SJSA1 (cell line): Measurements from ENCODE around the gene PDHA2. TPM values are rescaled to one million over a fixed set of nuclear protein-coding genes. Genes with fewer than 3 reads are reported as not detected.
"Not testable (repeated sequence)": the region's sequence is repeated elsewhere in the genome, so short reads cannot be mapped to it uniquely, and the experiment has no call there.

Source experiments
- DNase-seq, 2 experiments: peaks; one replicate each; pipeline ENCODE4 v3.0.0-alpha.2; 2015 to 2020; ENCODE audit warnings: low spot score in 2 of 2, low read depth in 1 of 2
- H3K27ac ChIP-seq: fragments of 250-450 bp; sonication (Bioruptor Pico); 2 replicates; pipeline ENCODE4 v1.5.1; 2020; ENCODE audit warnings: mild to moderate bottlenecking, moderate library complexity
- H3K27me3 ChIP-seq: fragments of 250-450 bp; sonication (Bioruptor Pico); replicated peaks from 2 replicates; pipeline ENCODE4 v1.5.1; 2020; ENCODE audit warnings: mild to moderate bottlenecking, moderate library complexity
- H3K36me3 ChIP-seq: fragments of 250-450 bp; sonication (Bioruptor Pico); 2 replicates; pipeline ENCODE4 v1.5.1; 2020; ENCODE audit warnings: mild to moderate bottlenecking
- H3K4me1 ChIP-seq: fragments of 250-450 bp; sonication (Bioruptor Pico); replicated peaks from 2 replicates; pipeline ENCODE4 v1.6.1; 2021; ENCODE audit warnings: mild to moderate bottlenecking
- H3K4me3 ChIP-seq: fragments of 250-450 bp; sonication (Bioruptor Pico); 2 replicates; pipeline ENCODE4 v1.5.1; 2020; ENCODE audit warnings: mild to moderate bottlenecking
- H3K9me3 ChIP-seq: fragments of 250-450 bp; sonication (Bioruptor Pico); replicated peaks from 2 replicates; pipeline ENCODE4 v1.5.1; 2020; ENCODE audit warnings: mild to moderate bottlenecking
- total RNA-seq: library from RNA; depleted of rRNA; stranded (reverse); fragments of >200 nt; shearing (Covaris generic); gene quantifications from 2 replicates; pipeline ENCODE4 v1.2.3, GENCODE V29; 2014; rRNA removed

The PDHA2 gene
- not detected in 2 replicates for total RNA-seq

DNA sequence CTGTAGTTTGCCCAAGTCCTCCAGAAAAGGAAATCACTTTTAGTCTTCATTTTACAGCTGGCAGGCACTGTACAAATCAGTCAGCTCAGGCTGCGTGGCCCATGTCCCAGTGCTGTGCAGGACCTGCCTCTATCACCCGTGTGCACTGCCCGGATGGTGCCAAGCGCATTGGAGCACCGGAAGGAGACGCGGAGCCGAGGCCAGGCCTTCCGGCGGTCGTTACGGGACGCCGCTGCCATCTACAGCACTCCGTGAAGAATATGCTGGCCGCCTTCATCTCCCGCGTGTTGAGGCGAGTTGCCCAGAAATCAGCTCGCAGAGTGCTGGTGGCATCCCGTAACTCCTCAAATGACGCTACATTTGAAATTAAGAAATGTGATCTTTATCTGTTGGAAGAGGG, at the start of gene PDHA2:
PDHA2 (plus strand) TSS at position 203 of the 400 bp plus-strand sequence; CDS start at position 261, 58 bp downstream.
- Histone ChIP-seq H3K4me1 (no peaks in the 10 kb centered on the region), H3K27me3 (no peaks in the 10 kb centered on the region), H3K9me3 (no peaks in the 10 kb centered on the region), H3K27ac (no peak within 1 kb of the TSS), H3K4me3 (no peak within 1 kb of the TSS), H3K36me3 (no peaks in the 10 kb centered on the region)
- DNase-seq: no peak

DNA sequence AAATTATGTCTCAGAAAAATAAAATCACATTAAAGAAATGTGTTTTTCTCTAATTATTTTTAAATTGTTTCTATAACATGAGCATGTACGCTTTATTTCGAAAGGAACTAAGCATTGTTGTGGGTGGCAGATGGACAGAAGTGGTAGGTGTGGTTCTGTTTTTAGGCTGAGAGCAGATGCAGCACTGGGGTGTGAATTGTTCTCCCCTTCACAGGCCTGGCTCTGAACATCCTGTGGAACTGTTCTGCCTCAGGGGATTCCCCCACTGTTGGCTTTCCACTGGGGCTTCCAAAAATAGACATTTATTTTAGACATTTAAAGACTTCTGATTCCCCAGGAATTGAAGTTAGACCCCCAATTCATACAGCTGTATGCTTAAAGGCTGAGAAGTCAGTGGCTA, 41.9 kb upstream of the PDHA2 start:
- Histone ChIP-seq H3K9me3 (no peaks in the 10 kb centered on the region), H3K36me3 (no peaks in the 10 kb centered on the region), H3K27me3 (no peaks in the 10 kb centered on the region), H3K4me1 (no peaks in the 10 kb centered on the region), H3K4me3 (no peak overlapping the region), H3K27ac (no peak overlapping the region)
- DNase-seq: no peak

DNA sequence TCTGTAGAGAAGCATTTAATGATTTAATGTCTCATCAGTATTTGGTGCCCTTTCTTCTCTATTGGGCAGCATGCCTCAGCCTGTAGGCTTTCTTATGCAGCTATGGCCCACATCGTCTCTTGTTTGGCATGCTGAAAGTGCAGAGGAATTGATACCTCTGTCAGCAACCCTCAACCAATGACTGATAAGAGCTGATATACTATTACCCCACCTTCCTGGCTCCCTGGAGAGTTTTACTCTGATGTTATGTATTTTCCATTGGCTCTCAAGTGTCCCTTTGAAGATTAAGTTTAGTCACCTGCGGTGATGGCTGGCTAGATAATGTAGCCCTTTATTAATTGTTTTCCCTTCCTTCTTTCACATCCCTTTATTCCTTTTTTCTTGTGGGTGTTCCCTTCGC, 41.2 kb upstream of the PDHA2 start:
- DNase-seq: no peak

DNA sequence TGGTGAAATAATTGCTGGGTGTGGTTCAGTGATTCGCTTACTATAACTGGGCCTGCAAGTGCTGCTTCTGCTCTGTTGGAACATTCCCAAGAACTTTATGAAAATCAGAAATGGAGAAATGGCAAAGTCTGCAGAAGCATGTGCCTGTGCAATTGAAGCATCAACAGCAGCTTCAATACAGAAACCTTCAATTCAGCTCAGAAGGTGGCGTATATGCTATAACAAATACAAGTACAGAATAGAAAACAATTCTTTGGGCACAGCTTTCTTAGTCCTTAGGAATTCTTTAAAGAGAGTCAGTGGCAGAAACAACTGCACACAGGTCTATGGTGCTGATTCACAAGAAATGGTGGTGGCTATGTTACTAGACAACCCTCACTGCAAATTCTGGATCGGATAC, 18.0 kb upstream of the PDHA2 start:
- Histone ChIP-seq H3K27me3 (no peaks in the 10 kb centered on the region), H3K36me3 (no peaks in the 10 kb centered on the region), H3K9me3 (no peaks in the 10 kb centered on the region)

More for the DNA sequence above, 41.2 kb upstream of the PDHA2 start:
- no peaks in the 10 kb centered on the region for H3K4me1 ChIP-seq
- H3K4me3 ChIP-seq: no peak overlapping the region
- H3K27me3 ChIP-seq: no peaks in the 10 kb centered on the region
- H3K27ac ChIP-seq: no peak overlapping the region
- H3K36me3 ChIP-seq: no peaks in the 10 kb centered on the region
- no peaks in the 10 kb centered on the region for H3K9me3 ChIP-seq

DNA sequence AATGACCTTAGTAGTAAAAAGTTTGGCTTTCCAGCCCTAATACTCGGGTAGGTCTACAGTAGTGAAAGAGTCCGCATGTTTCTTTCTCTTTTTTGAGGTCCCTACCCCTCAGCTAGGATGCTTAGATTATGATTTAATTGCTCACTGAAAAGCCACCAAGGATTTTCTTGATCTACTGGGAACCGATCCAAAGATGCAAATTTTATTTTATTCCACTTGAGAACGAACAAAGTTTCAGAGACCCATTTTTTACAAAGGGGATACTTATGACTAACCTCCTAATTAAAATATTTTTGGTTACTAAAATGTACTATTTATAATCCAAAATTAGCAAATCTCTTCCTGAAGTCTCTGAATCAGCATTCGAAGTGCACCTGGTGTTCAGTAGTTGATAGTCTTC, 14.3 kb upstream of the PDHA2 start:
- H3K4me1 ChIP-seq: no peaks in the 10 kb centered on the region
- H3K9me3 ChIP-seq: no peaks in the 10 kb centered on the region
- no peaks in the 10 kb centered on the region for H3K36me3 ChIP-seq
- DNase-seq: no peak
- H3K27me3 ChIP-seq: no peaks in the 10 kb centered on the region
- no peak overlapping the region for H3K27ac ChIP-seq
- no peak overlapping the region for H3K4me3 ChIP-seq

More for the DNA sequence above, 18.0 kb upstream of the PDHA2 start:
- no peak for DNase-seq
- Histone ChIP-seq H3K27ac (no peak overlapping the region), H3K4me3 (no peak overlapping the region), H3K4me1 (no peaks in the 10 kb centered on the region)

DNA sequence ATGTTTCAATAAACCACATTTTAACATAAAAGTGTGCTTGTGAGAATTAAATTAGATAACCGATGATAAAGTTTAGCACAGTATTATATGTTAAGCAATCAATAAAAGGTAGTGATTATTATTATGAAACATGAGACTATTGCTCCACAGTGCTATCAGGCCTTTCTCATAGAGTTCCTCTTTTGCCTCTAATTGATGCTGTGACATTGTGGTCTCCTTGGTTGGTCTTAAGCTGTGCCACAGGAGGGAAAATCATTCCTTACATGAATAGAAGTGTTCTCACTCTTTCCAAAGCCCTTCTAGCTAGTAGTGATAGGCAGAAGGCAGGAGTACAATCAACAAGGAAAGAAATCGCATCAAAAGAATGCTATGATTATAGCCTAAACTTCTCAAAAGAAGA, 9.2 kb upstream of the PDHA2 start:
- H3K4me3 ChIP-seq: no peak overlapping the region
- no peak for DNase-seq
- no peaks in the 10 kb centered on the region for H3K4me1 ChIP-seq
- no peaks in the 10 kb centered on the region for H3K9me3 ChIP-seq
- no peaks in the 10 kb centered on the region for H3K36me3 ChIP-seq
- H3K27ac ChIP-seq: no peak overlapping the region
- H3K27me3 ChIP-seq: no peaks in the 10 kb centered on the region

DNA sequence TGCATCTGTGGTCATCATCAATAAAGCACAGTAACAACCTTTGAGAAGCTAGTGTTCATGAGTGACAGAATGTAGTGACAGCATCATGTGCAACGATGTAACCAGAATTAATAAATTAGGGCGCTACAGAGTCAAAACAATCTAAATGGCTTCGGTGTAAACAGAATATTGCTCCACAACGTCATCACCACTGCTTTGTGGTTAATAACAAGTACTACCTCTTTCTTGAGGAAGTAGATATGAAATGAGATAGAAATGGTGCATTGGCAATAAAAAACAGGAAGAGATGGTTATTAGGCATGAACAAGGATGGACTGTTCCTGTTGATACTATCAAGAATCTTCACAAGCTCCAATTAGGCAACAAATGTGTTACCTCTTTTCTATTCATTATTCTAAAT, 8.7 kb upstream of the PDHA2 start:
- Histone ChIP-seq H3K27me3 (no peaks in the 10 kb centered on the region), H3K4me3 (no peak overlapping the region), H3K27ac (no peak overlapping the region), H3K4me1 (no peaks in the 10 kb centered on the region), H3K9me3 (no peaks in the 10 kb centered on the region), H3K36me3 (no peaks in the 10 kb centered on the region)
- DNase-seq: no peak

DNA sequence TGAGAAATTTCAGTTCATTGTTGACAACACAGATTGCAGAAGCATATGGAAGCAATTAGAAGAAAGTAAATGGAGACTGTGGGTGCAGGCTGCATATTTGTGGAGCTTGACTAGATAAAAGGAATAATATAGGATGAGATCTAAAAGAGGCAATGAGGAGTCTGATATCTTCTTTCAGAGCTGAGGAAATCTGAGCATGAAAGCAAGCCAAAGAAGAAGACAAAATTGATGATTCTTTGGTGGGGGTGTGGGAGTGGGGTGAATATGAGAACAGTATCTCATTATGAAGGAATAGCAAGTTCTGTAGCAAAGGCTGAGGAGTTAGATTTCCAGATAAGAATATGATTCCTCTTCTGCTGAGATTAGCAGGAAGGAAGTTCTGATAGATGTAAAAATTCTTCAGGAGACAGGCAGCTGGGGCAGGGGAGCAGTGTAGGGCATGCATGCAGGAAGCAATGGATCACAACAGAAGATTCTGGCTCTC, 6.1 kb upstream of the PDHA2 start:
- Histone ChIP-seq H3K4me3 (no peak overlapping the region), H3K36me3 (no peaks in the 10 kb centered on the region), H3K27ac (no peak overlapping the region), H3K27me3 (no peaks in the 10 kb centered on the region), H3K4me1 (no peaks in the 10 kb centered on the region), H3K9me3 (no peaks in the 10 kb centered on the region)
- no peak for DNase-seq

DNA sequence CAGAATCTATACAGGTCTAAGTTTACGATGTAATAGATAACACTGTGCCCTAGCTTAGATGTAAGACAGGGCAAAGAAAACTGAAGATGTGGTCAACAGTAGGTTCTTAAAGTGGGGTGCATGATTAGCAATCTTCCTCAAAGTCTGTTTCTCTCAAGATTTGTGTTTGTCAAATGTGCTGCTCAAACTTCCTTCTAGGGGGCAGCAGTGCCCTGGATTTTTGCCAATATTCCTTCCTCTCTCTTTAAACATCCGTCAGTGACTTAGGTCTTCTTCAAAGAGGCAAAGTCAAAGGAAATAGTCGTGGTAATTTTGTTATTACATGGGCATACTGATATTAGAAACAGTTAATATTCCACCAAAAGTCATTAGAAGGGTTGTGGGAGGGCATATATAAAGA, 4.2 kb upstream of the PDHA2 start:
- H3K9me3 ChIP-seq: no peaks in the 10 kb centered on the region
- H3K27me3 ChIP-seq: no peaks in the 10 kb centered on the region
- H3K27ac ChIP-seq: no peak overlapping the region
- H3K4me3 ChIP-seq: no peak overlapping the region
- DNase-seq: no peak
- no peaks in the 10 kb centered on the region for H3K36me3 ChIP-seq
- H3K4me1 ChIP-seq: no peaks in the 10 kb centered on the region

DNA sequence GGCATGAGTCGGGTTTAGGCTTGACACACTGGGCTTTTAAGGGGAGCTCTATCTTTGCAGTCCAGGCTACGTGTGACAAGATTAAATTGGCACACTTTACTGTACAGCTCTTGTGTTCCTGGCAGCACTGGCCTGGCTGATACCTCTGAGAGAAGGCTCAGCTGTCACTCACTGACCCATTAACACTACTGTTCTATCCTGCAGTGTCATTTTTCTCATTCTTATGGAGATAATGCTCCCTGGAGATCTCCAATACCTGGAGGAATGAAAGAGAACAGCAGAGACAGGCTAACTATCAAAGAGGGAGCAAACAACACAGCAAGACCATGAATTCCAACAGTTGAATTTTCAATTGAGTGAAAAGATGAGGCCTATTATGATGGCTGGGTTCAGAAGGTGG, 1.7 kb upstream of the PDHA2 start:
- Histone ChIP-seq H3K36me3 (no peaks in the 10 kb centered on the region), H3K4me1 (no peaks in the 10 kb centered on the region), H3K9me3 (no peaks in the 10 kb centered on the region), H3K27ac (no peak overlapping the region), H3K4me3 (no peak overlapping the region), H3K27me3 (no peaks in the 10 kb centered on the region)
- no peak for DNase-seq

DNA sequence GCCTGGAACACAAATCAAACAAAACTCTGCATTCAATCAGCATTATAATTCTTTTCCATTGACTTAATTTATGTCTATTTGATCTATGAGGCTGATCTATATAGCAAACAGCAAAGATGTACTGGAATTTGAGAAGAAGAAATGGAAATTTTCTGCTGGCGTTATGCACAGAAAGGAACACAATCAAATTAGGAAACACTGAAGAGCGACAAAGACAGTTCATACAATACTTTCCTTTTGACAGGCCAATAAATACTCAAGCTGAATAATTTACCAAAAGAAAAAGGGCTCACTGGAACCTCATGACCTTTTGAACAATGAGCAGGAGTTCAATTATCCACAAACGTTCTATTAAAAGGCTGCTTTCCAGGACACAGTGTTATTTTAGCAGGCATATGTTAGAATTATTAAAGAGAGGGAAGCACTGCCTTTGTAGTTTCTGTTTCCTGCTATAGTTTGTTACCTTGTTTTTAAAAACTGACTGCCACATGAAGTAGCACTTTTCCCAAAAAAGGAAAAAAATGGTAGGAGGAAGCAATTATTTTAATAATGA, 8.1 kb downstream of the PDHA2 start:
- H3K27me3 ChIP-seq: no peaks in the 10 kb centered on the region
- H3K9me3 ChIP-seq: no peaks in the 10 kb centered on the region
- no peak overlapping the region for H3K4me3 ChIP-seq
- H3K4me1 ChIP-seq: no peaks in the 10 kb centered on the region
- no peak for DNase-seq
- no peak overlapping the region for H3K27ac ChIP-seq
- H3K36me3 ChIP-seq: no peaks in the 10 kb centered on the region

DNA sequence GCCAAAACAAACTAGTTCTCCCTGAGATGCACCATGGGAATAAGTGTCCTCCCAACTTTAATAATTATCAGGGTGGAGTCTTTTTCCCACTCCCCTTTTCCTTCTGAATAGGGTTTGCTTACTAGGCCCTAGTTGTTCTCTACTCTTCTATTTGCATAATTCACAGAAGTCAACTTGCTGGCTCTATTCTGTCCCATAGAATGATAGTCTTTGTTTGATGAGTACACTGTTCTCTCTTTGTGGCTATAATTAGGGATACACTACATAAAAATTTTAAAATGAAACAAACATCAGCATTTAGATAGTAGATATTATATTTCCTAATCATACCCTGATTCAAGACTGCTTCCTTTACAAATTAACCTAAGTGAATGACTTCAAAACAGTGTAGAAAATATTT, 10.3 kb downstream of the PDHA2 start:
- no peak for DNase-seq
- no peaks in the 10 kb centered on the region for H3K4me1 ChIP-seq
- H3K36me3 ChIP-seq: no peaks in the 10 kb centered on the region
- no peak overlapping the region for H3K27ac ChIP-seq
- no peaks in the 10 kb centered on the region for H3K9me3 ChIP-seq
- no peak overlapping the region for H3K4me3 ChIP-seq
- no peaks in the 10 kb centered on the region for H3K27me3 ChIP-seq

DNA sequence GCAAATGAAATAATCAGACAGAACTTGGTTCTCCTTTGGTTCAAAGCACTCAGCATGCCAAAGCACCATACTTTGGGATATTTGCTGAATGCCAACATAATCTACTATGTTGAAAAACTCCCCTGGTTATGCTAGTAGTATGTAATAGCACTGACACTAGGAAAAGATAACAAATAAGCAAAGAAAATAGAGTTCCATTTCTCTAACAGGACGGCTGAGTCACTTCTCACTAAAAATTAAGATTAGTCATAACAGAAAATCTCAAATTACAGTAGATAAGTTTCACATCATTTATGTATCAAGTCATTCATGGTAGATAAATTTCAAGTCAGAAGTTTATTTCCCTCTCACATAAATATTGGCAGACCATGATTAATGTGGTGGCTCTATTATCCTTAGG, 17.9 kb downstream of the PDHA2 start:
- Histone ChIP-seq H3K4me1 (no peaks in the 10 kb centered on the region), H3K4me3 (no peak overlapping the region), H3K36me3 (no peaks in the 10 kb centered on the region), H3K9me3 (no peaks in the 10 kb centered on the region), H3K27me3 (no peaks in the 10 kb centered on the region), H3K27ac (no peak overlapping the region)
- no peak for DNase-seq

DNA sequence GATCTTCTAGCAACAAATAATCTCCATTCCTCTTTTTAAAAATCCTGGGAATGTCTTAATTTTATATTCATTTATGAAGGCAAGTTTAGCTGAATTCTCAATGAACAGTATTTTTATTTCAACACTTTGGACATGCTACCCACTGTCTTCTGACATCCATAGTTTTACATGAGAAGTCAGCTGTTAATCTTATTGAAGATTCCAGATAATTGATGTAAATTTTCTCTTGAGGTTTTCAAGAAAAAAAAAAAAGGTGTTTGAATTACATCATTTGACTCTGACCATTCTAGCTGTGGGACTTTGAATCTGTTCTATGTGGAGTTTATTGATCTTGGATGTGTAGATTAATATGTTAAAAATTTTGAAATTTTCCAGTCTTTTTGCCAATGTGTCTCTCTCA, 28.0 kb downstream of the PDHA2 start:
- H3K27ac ChIP-seq: no peak overlapping the region
- peaks cover 5% of the 10 kb centered on the region; the same call in 1 of the 2 replicates for H3K9me3 ChIP-seq
- no peaks in the 10 kb centered on the region for H3K27me3 ChIP-seq
- no peak overlapping the region for H3K4me3 ChIP-seq
- no peaks in the 10 kb centered on the region for H3K36me3 ChIP-seq
- H3K4me1 ChIP-seq: no peaks in the 10 kb centered on the region
- no peak for DNase-seq

DNA sequence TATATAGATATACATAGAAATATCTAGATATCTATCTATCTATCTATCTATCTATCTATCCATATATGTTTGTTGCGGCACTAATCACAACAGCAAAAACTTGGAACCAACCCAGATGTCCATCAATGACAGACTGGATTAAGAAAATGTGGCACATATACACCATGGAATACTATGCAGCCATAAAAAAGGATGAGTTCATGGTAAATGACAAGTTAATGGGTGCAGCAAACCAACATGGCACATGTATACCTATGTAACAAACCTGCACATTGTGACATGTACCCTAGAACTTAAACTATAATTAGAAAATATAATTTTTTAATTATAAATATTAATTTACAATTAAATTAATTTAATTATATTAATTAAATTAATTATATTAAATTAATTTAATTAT, 29.5 kb downstream of the PDHA2 start:
- H3K9me3 ChIP-seq, H3K27me3 ChIP-seq, H3K4me1 ChIP-seq, H3K27ac ChIP-seq, DNase-seq, H3K36me3 ChIP-seq, H3K4me3 ChIP-seq: not testable (repeated sequence)
